K562 (cell line): Measurements from ENCODE around the gene TEX101. TPM values are rescaled to one million over a fixed set of nuclear protein-coding genes. Genes with fewer than 3 reads are reported as not detected.

ENCODE experiments used
- GTF2F1 ChIP-seq: IDR thresholded peaks from 2 replicates; pipeline ENCODE4 v1.6.1; 2011; ENCODE audit warnings: low read depth, low read length, improper control_type of control experiment
- HDAC1 ChIP-seq, 2 experiments: fragments of 450-650 bp; IDR thresholded peaks; 2 replicates each; pipeline ENCODE4 v1.6.1; 2016 to 2017; ENCODE audit warnings: inconsistent platforms in 1 of 2, mild to moderate bottlenecking in 1 of 2, moderate library complexity in 1 of 2
- HLTF ChIP-seq: fragments of 450-650 bp; IDR thresholded peaks from 2 replicates; pipeline ENCODE4 v1.6.1; 2016
- KLF16 ChIP-seq: IDR thresholded peaks from 2 replicates; pipeline ENCODE4 v1.6.1; 2016; ENCODE audit warnings: antibody characterized with exemption
- SAP30 ChIP-seq: fragments of 200-600 bp; sonication (generic); IDR thresholded peaks from 2 replicates; pipeline ENCODE4 v1.6.1; 2012; ENCODE audit warnings: borderline replicate concordance, low read depth, mild to moderate bottlenecking, moderate library complexity, low read length, control low read depth, inconsistent platforms; ENCODE audit not compliant: insufficient read depth, poor library complexity, severe bottlenecking
- TEAD2 ChIP-seq: fragments of 450-650 bp; IDR thresholded peaks from 2 replicates; pipeline ENCODE4 v1.6.1; 2016; ENCODE audit warnings: missing genetic modification characterization, control low read depth, missing compliant biosample characterization
- YY1 ChIP-seq, 3 experiments: IDR thresholded peaks; 2 replicates each; pipeline ENCODE4 v1.6.1; 2011; ENCODE audit warnings: low read length in 2 of 3, mild to moderate bottlenecking in 2 of 3, moderate library complexity in 2 of 3, borderline replicate concordance in 1 of 3, control low read depth in 1 of 3, low read depth in 1 of 3; ENCODE audit not compliant: insufficient read depth in 3 of 3, insufficient replicate concordance in 2 of 3, control insufficient read depth in 1 of 3, insufficient read length in 1 of 3; ENCODE audit errors: extremely low read depth in 1 of 3
- ZBTB34 ChIP-seq: fragments of 250-450 bp; sonication (Bioruptor Pico); IDR thresholded peaks from 2 replicates; pipeline ENCODE4 v1.8.0; 2021; ENCODE audit warnings: mild to moderate bottlenecking, moderate library complexity
- ZBTB40 ChIP-seq, 2 experiments: fragments of 450-650 bp in 1 of 2; sonication (generic) in 1 of 2; formaldehyde crosslinking in 1 of 2; IDR thresholded peaks; 2 replicates each; pipeline versions ENCODE4 v1.7.1 to v1.9.0; 2016 to 2022; ENCODE audit warnings: inconsistent platforms in 1 of 2, mild to moderate bottlenecking in 1 of 2, missing genetic modification reagents in 1 of 2
- ZNF589 ChIP-seq: fragments of 200-800 bp; sonication (Bioruptor generic); IDR thresholded peaks from 2 replicates; pipeline ENCODE4 v1.6.1; 2016; ENCODE audit warnings: low read depth, missing genetic modification characterization, missing compliant biosample characterization
- polyA plus RNA-seq, 8 experiments: library from polyadenylated mRNA; depleted of rRNA in 4 of 8; stranded (reverse) in 5 of 8; unstranded in 3 of 8; fragments of >200 nt; fragmentation: Nextera tagmentation in 2 of 8; fragmentation: Illumina TruSeq in 1 of 8; extraction: Ambion mirVana in 2 of 8; extraction: Trizol in 1 of 8; gene quantifications; 2 replicates each; pipeline versions ENCODE4 v1.2.1 to v1.2.3, GENCODE V29; 2011 to 2014; ENCODE audit warnings: inconsistent platforms in 1 of 8, missing spikeins in 1 of 8
- total RNA-seq, 7 experiments: library from RNA; depleted of rRNA in 6 of 7; stranded (reverse); fragments of >200 nt in 6 of 7; fragmentation: Illumina TruSeq in 2 of 7; extraction: Trizol in 2 of 7; gene quantifications; 2 replicates each; pipeline versions ENCODE4 v1.2.1 to v1.2.3, GENCODE V29; 2011 to 2021; ENCODE audit warnings: low replicate concordance in 1 of 7
- TF ChIP-seq, protein P1 (sequence below): fragments of 450-650 bp; IDR thresholded peaks from 2 replicates; pipeline ENCODE4 v1.6.1; 2017; ENCODE audit warnings: antibody characterized with exemption
- TF ChIP-seq, protein P2 (sequence below): fragments of 250-450 bp; sonication (Bioruptor Pico); IDR thresholded peaks from 2 replicates; pipeline ENCODE4 v1.9.0; 2021; ENCODE audit warnings: mild to moderate bottlenecking

Gene TEX101
- total and polyA plus RNA-seq, 9 of the 15 experiments (the other 6 are each of a cell fraction or from before 2014, with no cell fraction given), result 0.10 to 0.36 (median 0.14) TPM; not detected in 6

DNA sequence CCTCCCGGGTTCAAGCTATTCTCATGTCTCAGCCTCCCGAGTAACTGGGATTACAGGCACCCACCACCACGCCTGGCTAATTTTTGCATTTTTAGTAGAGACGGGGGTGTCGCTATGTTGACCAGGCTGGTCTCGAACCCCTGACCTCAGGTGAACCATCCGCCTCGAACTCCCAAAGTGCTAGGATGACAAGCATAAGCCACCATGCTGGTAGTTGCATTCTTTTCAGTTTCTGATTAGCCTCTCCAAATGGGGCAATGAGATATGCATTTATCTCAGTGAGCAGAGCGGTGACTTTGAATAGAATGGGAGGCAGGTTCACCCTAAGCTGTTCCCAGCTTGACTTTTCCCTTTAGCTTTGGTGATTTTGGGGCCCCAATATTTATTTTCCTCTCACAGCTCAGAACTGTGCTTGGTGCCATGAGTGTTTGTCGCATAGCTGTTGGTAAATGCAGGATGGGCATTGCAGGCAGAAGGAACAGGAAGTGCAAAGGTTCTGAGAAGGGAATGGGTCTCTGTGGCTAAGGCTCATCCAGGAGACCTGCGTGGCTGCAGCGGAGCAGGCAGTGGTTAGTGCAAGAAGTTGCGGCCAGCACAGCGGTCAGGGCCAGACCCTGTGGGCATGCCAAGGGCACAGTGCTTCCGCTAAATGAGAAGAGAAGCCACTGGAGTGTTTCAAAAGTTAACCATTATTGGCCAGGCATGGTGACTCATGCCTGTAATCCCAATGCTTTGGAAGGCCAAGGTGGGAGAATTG, 30.0 kb downstream of the TEX101 start (continued):
- no peak for TF ChIP-seq HLTF
- TF ChIP-seq, protein P1, sequence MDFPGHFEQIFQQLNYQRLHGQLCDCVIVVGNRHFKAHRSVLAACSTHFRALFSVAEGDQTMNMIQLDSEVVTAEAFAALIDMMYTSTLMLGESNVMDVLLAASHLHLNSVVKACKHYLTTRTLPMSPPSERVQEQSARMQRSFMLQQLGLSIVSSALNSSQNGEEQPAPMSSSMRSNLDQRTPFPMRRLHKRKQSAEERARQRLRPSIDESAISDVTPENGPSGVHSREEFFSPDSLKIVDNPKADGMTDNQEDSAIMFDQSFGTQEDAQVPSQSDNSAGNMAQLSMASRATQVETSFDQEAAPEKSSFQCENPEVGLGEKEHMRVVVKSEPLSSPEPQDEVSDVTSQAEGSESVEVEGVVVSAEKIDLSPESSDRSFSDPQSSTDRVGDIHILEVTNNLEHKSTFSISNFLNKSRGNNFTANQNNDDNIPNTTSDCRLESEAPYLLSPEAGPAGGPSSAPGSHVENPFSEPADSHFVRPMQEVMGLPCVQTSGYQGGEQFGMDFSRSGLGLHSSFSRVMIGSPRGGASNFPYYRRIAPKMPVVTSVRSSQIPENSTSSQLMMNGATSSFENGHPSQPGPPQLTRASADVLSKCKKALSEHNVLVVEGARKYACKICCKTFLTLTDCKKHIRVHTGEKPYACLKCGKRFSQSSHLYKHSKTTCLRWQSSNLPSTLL, result no peak
- TF ChIP-seq HDAC1 (IDR thresholded peaks at IDR 0.05), result peak in 1 of 2 experiments; percentile 53; a peak in 1 of 4 replicates
- no peak for TF ChIP-seq ZBTB34 (CRISPR knock-in tag)
- peak; percentile 16; the same call in 1 of the 2 replicates for TF ChIP-seq KLF16
- no peak for TF ChIP-seq SAP30
- no peak for TF ChIP-seq GTF2F1
- no peak for TF ChIP-seq TEAD2 (tag)
- peak in 1 of 3 experiments; percentile 33 for TF ChIP-seq YY1 (IDR thresholded peaks at IDR 0.05; ENCODE audit: borderline replicate concordance in 1 of 3, control insufficient read depth in 1 of 3, extremely low read depth in 1 of 3, insufficient read depth in 3 of 3, insufficient read length in 1 of 3, insufficient replicate concordance in 2 of 3, low read depth in 1 of 3, low read length in 2 of 3)
- no peak for TF ChIP-seq ZBTB40 (IDR thresholded peaks at IDR 0.05)
- no peak for TF ChIP-seq ZBTB40 (CRISPR knock-in tag; IDR thresholded peaks at IDR 0.05)
- no peak for TF ChIP-seq ZNF589
- TF ChIP-seq, protein P2, sequence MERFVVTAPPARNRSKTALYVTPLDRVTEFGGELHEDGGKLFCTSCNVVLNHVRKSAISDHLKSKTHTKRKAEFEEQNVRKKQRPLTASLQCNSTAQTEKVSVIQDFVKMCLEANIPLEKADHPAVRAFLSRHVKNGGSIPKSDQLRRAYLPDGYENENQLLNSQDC (CRISPR knock-in tag), result no peak
